GM18520 (cell line): ENCODE measurements around the gene VSIG10L2.
"Not testable (repeated sequence)": the region's sequence is repeated elsewhere in the genome, so short reads cannot be mapped to it uniquely, and the experiment has no call there.

Experiments used
- ATAC-seq: cut with Tn5 transposase; IDR thresholded peaks from one replicate; pipeline ENCODE4 v1.9.1; 2021; ENCODE audit not compliant: unreplicated experiment

VSIG10L2 gene

GRCh38 chr11:125945797-125946520, at the start of gene VSIG10L2:
VSIG10L2 (plus strand) TSS chr11:125946044; CDS start chr11:125946056, 12 bp downstream.
- no peak for ATAC-seq

GRCh38 chr11:125901872-125902271, 44.0 kb upstream of the VSIG10L2 start:
- ATAC-seq, result no peak

GRCh38 chr11:125902277-125902926, 43.4 kb upstream of the VSIG10L2 start:
- no peak for ATAC-seq

- peak; percentile 90 for ATAC-seq
Observed at GRCh38 chr11:125902927-125903710, 42.7 kb upstream of the VSIG10L2 start, which contains the start of gene PUS3. PUS3 (minus strand) TSS chr11:125903206; CDS start chr11:125896284, 6,922 bp downstream.

- no peak for ATAC-seq
Observed at GRCh38 chr11:125903711-125904659, 41.9 kb upstream of the VSIG10L2 start, which contains the start of gene DDX25. DDX25 (plus strand) TSS chr11:125904508; CDS start chr11:125904518, 10 bp downstream.

GRCh38 chr11:125904678-125905077, 41.2 kb upstream of the VSIG10L2 start:
- ATAC-seq, result no peak

GRCh38 chr11:125910226-125910849, 35.5 kb upstream of the VSIG10L2 start:
- ATAC-seq, result no peak

GRCh38 chr11:125914601-125915000, 31.2 kb upstream of the VSIG10L2 start:
- ATAC-seq, result not testable (repeated sequence)

GRCh38 chr11:125916683-125917347, 29.0 kb upstream of the VSIG10L2 start:
- ATAC-seq, result no peak

GRCh38 chr11:125918140-125918840, 27.6 kb upstream of the VSIG10L2 start:
- no peak for ATAC-seq

GRCh38 chr11:125921042-125921441, 24.8 kb upstream of the VSIG10L2 start:
- no peak for ATAC-seq

GRCh38 chr11:125922156-125922555, 23.7 kb upstream of the VSIG10L2 start:
- ATAC-seq, result no peak

GRCh38 chr11:125923012-125923579, 22.7 kb upstream of the VSIG10L2 start:
- ATAC-seq, result no peak

- ATAC-seq, result no peak
Observed at GRCh38 chr11:125923633-125924032, 22.2 kb upstream of the VSIG10L2 start.

GRCh38 chr11:125924384-125925007, 21.3 kb upstream of the VSIG10L2 start:
- ATAC-seq, result no peak

- ATAC-seq, result no peak
Observed at GRCh38 chr11:125925247-125925740, 20.6 kb upstream of the VSIG10L2 start.

- ATAC-seq, result no peak
Observed at GRCh38 chr11:125925804-125926203, 20.0 kb upstream of the VSIG10L2 start.

GRCh38 chr11:125926682-125927081, 19.2 kb upstream of the VSIG10L2 start:
- ATAC-seq, result no peak
